PC-3 (cell line): ENCODE data around the gene CCDC92B.

Source experiments
- CTCF ChIP-seq: fragments of 300-600 bp; sonication (generic); conservative IDR thresholded peaks from 2 replicates; pipeline ENCODE4 v1.5.1; 2017; ENCODE audit warnings: antibody characterized with exemption, low read depth, mild to moderate bottlenecking, low read length
- EZH2phosphoT487 ChIP-seq: fragments of 300-600 bp; sonication (generic); IDR thresholded peaks from 2 replicates; pipeline ENCODE4 v1.6.1; 2018; ENCODE audit warnings: mild to moderate bottlenecking, antibody characterized with exemption, low read length, borderline replicate concordance

DNA sequence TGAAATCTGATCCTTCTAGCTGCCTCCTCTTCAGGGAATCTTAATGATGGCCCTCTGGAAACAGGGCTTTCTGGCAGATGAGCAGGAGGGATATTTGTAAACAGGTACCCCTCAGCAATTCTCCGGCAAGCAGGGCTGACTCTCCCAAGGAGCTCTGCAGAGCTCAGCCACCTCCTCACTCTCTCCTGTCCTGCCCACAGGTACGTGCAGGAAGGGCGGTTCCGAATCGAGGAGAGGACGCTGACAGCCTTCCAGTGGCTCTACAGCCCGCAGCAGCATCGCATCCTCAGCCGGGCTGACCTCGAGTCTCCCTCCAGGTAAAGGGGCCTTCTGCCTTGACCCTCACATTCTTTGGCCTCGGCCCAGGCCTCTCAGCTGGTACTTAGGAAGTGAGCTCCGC lies 20.7 kb upstream of the CCDC92B start:
- TF ChIP-seq CTCF (no peak), EZH2phosphoT487 (no peak)
